NCI-H187 treated with DMSO at 0.1 percent for 48 hours (cell line): ENCODE data around the gene ZNF331.
A peak's percentile ranks its signal among the peaks of the same experiment; 100 is the strongest.
"Not testable (repeated sequence)": the region's sequence is repeated elsewhere in the genome, so short reads cannot be mapped to it uniquely, and the experiment has no call there.

ENCODE experiments used
- DNase-seq: peaks from one replicate; lab custom pipeline; 2025; lab: John Stamatoyannopoulos, UW

ZNF331 gene

GRCh38 chr19:53537521-53538377, at the start of gene ZNF331:
TSS of gene ZNF331 (plus strand) at chr19:53538145. CDS start at chr19:53569377, 31,232 bp downstream.
- no peak for DNase-seq

GRCh38 chr19:53492153-53492552, 45.8 kb upstream of the ZNF331 start:
- DNase-seq: no peak

- not testable (repeated sequence) for DNase-seq
Observed at GRCh38 chr19:53497311-53498023, 40.5 kb upstream of the ZNF331 start.

GRCh38 chr19:53498024-53498395, 39.9 kb upstream of the ZNF331 start:
- DNase-seq: not testable (repeated sequence)

- peak; percentile 32 for DNase-seq
Observed at GRCh38 chr19:53503151-53503550, 34.8 kb upstream of the ZNF331 start.

GRCh38 chr19:53503671-53504364, 34.1 kb upstream of the ZNF331 start:
- DNase-seq: not testable (repeated sequence)

- not testable (repeated sequence) for DNase-seq
Observed at GRCh38 chr19:53504365-53504703, 33.6 kb upstream of the ZNF331 start.

- DNase-seq: no peak
Observed at GRCh38 chr19:53504885-53505284, 33.1 kb upstream of the ZNF331 start.

- DNase-seq: no peak
Observed at GRCh38 chr19:53506728-53507127, 31.2 kb upstream of the ZNF331 start.

GRCh38 chr19:53507523-53508442, 30.2 kb upstream of the ZNF331 start:
- DNase-seq: no peak

- DNase-seq: no peak
Observed at GRCh38 chr19:53509443-53509842, 28.5 kb upstream of the ZNF331 start.

- no peak for DNase-seq
Observed at GRCh38 chr19:53509845-53510244, 28.1 kb upstream of the ZNF331 start.

- DNase-seq: no peak
Observed at GRCh38 chr19:53511357-53511756, 26.6 kb upstream of the ZNF331 start.

- DNase-seq: no peak
Observed at GRCh38 chr19:53511933-53512374, 26.0 kb upstream of the ZNF331 start.

GRCh38 chr19:53515047-53515446, 22.9 kb upstream of the ZNF331 start:
- DNase-seq: not testable (repeated sequence)

GRCh38 chr19:53517114-53517741, 20.7 kb upstream of the ZNF331 start:
- no peak for DNase-seq

GRCh38 chr19:53518121-53518520, 19.8 kb upstream of the ZNF331 start:
- no peak for DNase-seq

GRCh38 chr19:53518716-53519115, 19.2 kb upstream of the ZNF331 start:
- DNase-seq: no peak

GRCh38 chr19:53519446-53519845, 18.5 kb upstream of the ZNF331 start:
- no peak for DNase-seq

GRCh38 chr19:53520163-53520546, 17.8 kb upstream of the ZNF331 start:
- DNase-seq: no peak
